Measurements from ENCODE around the gene MRPL12. TPM values are rescaled to one million over a fixed set of nuclear protein-coding genes. Genes with fewer than 3 reads are reported as not detected.

The MRPL12 gene
- total and polyA plus RNA-seq, 10 donors: 36.2 to 160 (median 52.2) TPM

- H3K4me1 ChIP-seq: peaks cover 22 to 57% (median 34%) of the 10 kb centered on the region in 6 donors
- intact Hi-C loops (cut with DNase I; ENCODE audit: low total_unique reads): no loop called here
- TF ChIP-seq CTCF (IDR thresholded peaks at IDR 0.05 in 8 of 11, conservative IDR thresholded peaks at IDR 0.05 in 3 of 11) (no peak), POLR2A (IDR thresholded peaks at IDR 0.05) (no peak), POLR2AphosphoS5 (IDR thresholded peaks at IDR 0.05) (no peak)
- WGBS, 5 donors: 74 to 88% (median 81%) methylated on average over 11 to 36 of the region's 36 CpGs
- peak; percentile 76 for DNase-seq
- peak overlapping the region in 1 of 8 donors; percentile 99 for H3K4me3 ChIP-seq
- H3K36me3 ChIP-seq: peaks cover 0 to 33% (median 0%) of the 10 kb centered on the region in 6 donors
- no peaks in the 10 kb centered on the region for H3K9me3 ChIP-seq
- H3K27me3 ChIP-seq (replicated peaks in 1 of 7): no peaks in the 10 kb centered on the region
- H3K27ac ChIP-seq: no peak overlapping the region
Measured at GRCh38 chr17:81713556-81714411, 10.6 kb downstream of the MRPL12 start.

- H3K4me1 ChIP-seq: peaks cover 22 to 55% (median 34%) of the 10 kb centered on the region in 6 donors
- WGBS, 5 donors: 94 to 97% (median 95%) methylated on average over 23 to 39 of the region's 39 CpGs
- no peaks in the 10 kb centered on the region for H3K9me3 ChIP-seq
- intact Hi-C loops (cut with DNase I; ENCODE audit: low total_unique reads): no loop called here
- H3K36me3 ChIP-seq: peaks cover 0 to 35% (median 0%) of the 10 kb centered on the region in 6 donors
- H3K4me3 ChIP-seq: no peak overlapping the region
- TF ChIP-seq POLR2A (IDR thresholded peaks at IDR 0.05) (no peak), POLR2AphosphoS5 (IDR thresholded peaks at IDR 0.05) (no peak), CTCF (IDR thresholded peaks at IDR 0.05 in 8 of 11, conservative IDR thresholded peaks at IDR 0.05 in 3 of 11) (no peak)
- DNase-seq: no peak
- no peak overlapping the region for H3K27ac ChIP-seq
- no peaks in the 10 kb centered on the region for H3K27me3 ChIP-seq (replicated peaks in 1 of 7)
Measured at GRCh38 chr17:81714412-81715106, 11.4 kb downstream of the MRPL12 start.

- H3K27ac ChIP-seq: no peak overlapping the region
- TF ChIP-seq POLR2A (IDR thresholded peaks at IDR 0.05) (no peak), CTCF (IDR thresholded peaks at IDR 0.05 in 8 of 11, conservative IDR thresholded peaks at IDR 0.05 in 3 of 11) (no peak), POLR2AphosphoS5 (IDR thresholded peaks at IDR 0.05) (no peak)
- H3K4me3 ChIP-seq: no peak overlapping the region
- intact Hi-C loops (cut with DNase I; ENCODE audit: low total_unique reads): no loop called here
- H3K4me1 ChIP-seq: peaks cover 19 to 48% (median 32%) of the 10 kb centered on the region in 6 donors
- no peaks in the 10 kb centered on the region for H3K27me3 ChIP-seq (replicated peaks in 1 of 7)
- H3K36me3 ChIP-seq: peaks cover 0 to 42% (median 0%) of the 10 kb centered on the region in 6 donors
- DNase-seq: no peak
- no peaks in the 10 kb centered on the region for H3K9me3 ChIP-seq
- WGBS, 5 donors: 93 to 96% (median 94%) methylated on average over 9 to 32 of the region's 32 CpGs
Measured at GRCh38 chr17:81715107-81715871, 12.1 kb downstream of the MRPL12 start.
